RWPE2 (cell line): ENCODE results near the gene MOB4.

Source experiments
- ATAC-seq: fragments of 200-7000 bp; cut with Tn5 transposase; 3 replicates; pipeline ENCODE4 v1.9.1; 2021; ENCODE audit warnings: low read depth
- DNase-seq: peaks from one replicate; pipeline ENCODE4 v3.0.0-alpha.2; 2020; ENCODE audit warnings: low spot score
- H3K27ac ChIP-seq: fragments of 450-650 bp; 2 replicates; pipeline ENCODE4 v1.5.1; 2017; ENCODE audit warnings: mild to moderate bottlenecking; ENCODE audit not compliant: poor library complexity, severe bottlenecking
- H3K27me3 ChIP-seq: fragments of 250-450 bp; sonication (Bioruptor Pico); 2 replicates; pipeline ENCODE4 v1.5.1; 2021; ENCODE audit warnings: mild to moderate bottlenecking, moderate library complexity; ENCODE audit not compliant: insufficient read depth, poor library complexity, severe bottlenecking
- H3K36me3 ChIP-seq: fragments of 250-450 bp; sonication (Bioruptor Pico); 2 replicates; pipeline ENCODE4 v1.5.1; 2020; ENCODE audit warnings: low read depth, mild to moderate bottlenecking, moderate library complexity
- H3K4me1 ChIP-seq: fragments of 250-450 bp; sonication (Bioruptor Pico); 2 replicates; pipeline ENCODE4 v1.5.1; 2021; ENCODE audit warnings: mild to moderate bottlenecking, moderate library complexity; ENCODE audit not compliant: insufficient read depth, poor library complexity, severe bottlenecking
- H3K4me3 ChIP-seq: fragments of 250-450 bp; sonication (Bioruptor Pico); 2 replicates; pipeline ENCODE4 v1.5.1; 2021; ENCODE audit warnings: mild to moderate bottlenecking, moderate library complexity; ENCODE audit not compliant: severe bottlenecking
- H3K9me3 ChIP-seq: fragments of 250-450 bp; sonication (Bioruptor Pico); 2 replicates; pipeline ENCODE4 v1.5.1; 2021; ENCODE audit warnings: mild to moderate bottlenecking, moderate library complexity; ENCODE audit not compliant: severe bottlenecking
- TF ChIP-seq, protein P1 (sequence below): fragments of 450-650 bp; IDR thresholded peaks from one replicate; pipeline ENCODE4 v1.5.1; 2017; ENCODE audit warnings: mild to moderate bottlenecking, moderate library complexity; ENCODE audit not compliant: poor library complexity, severe bottlenecking

The MOB4 gene

DNA sequence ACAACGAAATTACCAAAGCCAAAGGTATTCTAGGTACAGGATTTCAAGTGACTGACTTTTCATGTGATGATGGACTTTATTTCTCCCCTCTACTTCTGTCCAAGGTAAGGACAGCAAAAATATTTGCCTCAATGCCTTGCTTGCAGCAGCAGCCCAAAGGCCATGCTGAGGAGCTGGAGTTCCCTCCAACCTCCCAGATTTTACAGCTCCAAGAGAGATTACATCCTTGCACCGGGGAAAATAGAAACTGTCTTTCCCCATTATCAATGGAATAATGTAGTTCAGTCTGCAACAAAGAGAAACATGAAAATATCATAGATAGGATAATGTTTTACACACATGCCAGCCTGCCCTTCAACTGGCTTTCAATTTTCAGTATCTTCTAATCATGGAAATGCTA, 29.7 kb upstream of the MOB4 start:
- Histone ChIP-seq H3K4me1 (no peaks in the 10 kb centered on the region), H3K27ac (no peak overlapping the region), H3K4me3 (no peak overlapping the region), H3K27me3 (no peaks in the 10 kb centered on the region), H3K9me3 (peaks cover 11% of the 10 kb centered on the region), H3K36me3 (peaks cover 73% of the 10 kb centered on the region)
- TF ChIP-seq, protein P1, sequence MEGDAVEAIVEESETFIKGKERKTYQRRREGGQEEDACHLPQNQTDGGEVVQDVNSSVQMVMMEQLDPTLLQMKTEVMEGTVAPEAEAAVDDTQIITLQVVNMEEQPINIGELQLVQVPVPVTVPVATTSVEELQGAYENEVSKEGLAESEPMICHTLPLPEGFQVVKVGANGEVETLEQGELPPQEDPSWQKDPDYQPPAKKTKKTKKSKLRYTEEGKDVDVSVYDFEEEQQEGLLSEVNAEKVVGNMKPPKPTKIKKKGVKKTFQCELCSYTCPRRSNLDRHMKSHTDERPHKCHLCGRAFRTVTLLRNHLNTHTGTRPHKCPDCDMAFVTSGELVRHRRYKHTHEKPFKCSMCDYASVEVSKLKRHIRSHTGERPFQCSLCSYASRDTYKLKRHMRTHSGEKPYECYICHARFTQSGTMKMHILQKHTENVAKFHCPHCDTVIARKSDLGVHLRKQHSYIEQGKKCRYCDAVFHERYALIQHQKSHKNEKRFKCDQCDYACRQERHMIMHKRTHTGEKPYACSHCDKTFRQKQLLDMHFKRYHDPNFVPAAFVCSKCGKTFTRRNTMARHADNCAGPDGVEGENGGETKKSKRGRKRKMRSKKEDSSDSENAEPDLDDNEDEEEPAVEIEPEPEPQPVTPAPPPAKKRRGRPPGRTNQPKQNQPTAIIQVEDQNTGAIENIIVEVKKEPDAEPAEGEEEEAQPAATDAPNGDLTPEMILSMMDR = no peak
- DNase-seq (no peak), ATAC-seq (peak; percentile 15; the same call in 1 of the 3 replicates)

DNA sequence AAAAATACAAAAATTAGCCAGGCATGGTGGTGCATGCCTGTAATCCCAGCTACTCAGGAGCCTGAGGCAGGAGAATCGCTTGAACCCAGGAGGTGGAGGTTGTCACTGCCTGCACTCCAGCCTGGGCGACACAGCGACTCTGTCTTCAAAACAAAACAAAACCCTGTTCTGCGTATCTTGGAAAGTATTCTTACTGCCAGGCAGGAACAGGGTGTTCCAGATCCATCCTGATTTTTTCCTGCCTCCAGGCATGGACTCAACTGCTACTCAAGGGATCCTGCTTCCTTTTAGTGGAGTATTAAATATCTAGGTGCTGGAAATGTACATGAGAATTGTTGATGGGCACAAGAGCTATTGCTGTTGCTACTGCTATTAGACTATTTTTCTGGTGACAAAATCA, 28.5 kb upstream of the MOB4 start:
- TF ChIP-seq, protein P1 = no peak
- H3K9me3 ChIP-seq = peaks cover 11% of the 10 kb centered on the region
- no peak for DNase-seq
- ATAC-seq = no peak
- H3K27me3 ChIP-seq = no peaks in the 10 kb centered on the region
- peaks cover 81% of the 10 kb centered on the region for H3K36me3 ChIP-seq
- H3K4me3 ChIP-seq = no peak overlapping the region
- H3K27ac ChIP-seq = no peak overlapping the region
- H3K4me1 ChIP-seq = no peaks in the 10 kb centered on the region

GRCh38 chr2:197495433-197496134, 20.3 kb upstream of the MOB4 start:
- TF ChIP-seq, protein P1 = no peak
- Histone ChIP-seq H3K27me3 (no peaks in the 10 kb centered on the region), H3K27ac (no peak overlapping the region), H3K4me3 (no peak overlapping the region), H3K36me3 (peaks cover 84% of the 10 kb centered on the region), H3K9me3 (no peaks in the 10 kb centered on the region), H3K4me1 (peaks cover 14% of the 10 kb centered on the region)
- DNase-seq (no peak), ATAC-seq (no peak)

- peaks cover 17% of the 10 kb centered on the region for H3K4me1 ChIP-seq
- no peak overlapping the region for H3K4me3 ChIP-seq
- peak overlapping the region; percentile 8 for H3K27ac ChIP-seq
- H3K27me3 ChIP-seq = no peaks in the 10 kb centered on the region
- peaks cover 81% of the 10 kb centered on the region for H3K36me3 ChIP-seq
- TF ChIP-seq, protein P1 = no peak
- H3K9me3 ChIP-seq = no peaks in the 10 kb centered on the region
- ATAC-seq = no peak
- no peak for DNase-seq
Observed at GRCh38 chr2:197496695-197497094, 19.2 kb upstream of the MOB4 start.

GRCh38 chr2:197497326-197497725, 18.5 kb upstream of the MOB4 start:
- no peaks in the 10 kb centered on the region for H3K9me3 ChIP-seq
- TF ChIP-seq, protein P1 = no peak
- H3K36me3 ChIP-seq = peaks cover 81% of the 10 kb centered on the region
- DNase-seq (no peak), ATAC-seq (no peak)
- peak overlapping the region; percentile 72 for H3K4me3 ChIP-seq
- H3K4me1 ChIP-seq = peaks cover 24% of the 10 kb centered on the region
- no peaks in the 10 kb centered on the region for H3K27me3 ChIP-seq
- H3K27ac ChIP-seq = peak overlapping the region; percentile 8
